GM21786 (cell line): Measurements from ENCODE around the gene SRR.

ENCODE experiments used
- ATAC-seq: cut with Tn5 transposase; IDR thresholded peaks from one replicate; pipeline ENCODE4 v1.9.1; 2021; ENCODE audit not compliant: unreplicated experiment

SRR gene

GRCh38 chr17:2369551-2370210, 65.9 kb downstream of the SRR start:
- ATAC-seq: no peak

GRCh38 chr17:2370211-2370589, 66.5 kb downstream of the SRR start:
- no peak for ATAC-seq

GRCh38 chr17:2371183-2372130, 67.7 kb downstream of the SRR start:
- no peak for ATAC-seq

- no peak for ATAC-seq
Measured at GRCh38 chr17:2372180-2372579, 68.4 kb downstream of the SRR start.

- ATAC-seq: no peak
Measured at GRCh38 chr17:2372681-2373080, 68.9 kb downstream of the SRR start.

- no peak for ATAC-seq
Measured at GRCh38 chr17:2373179-2373578, 69.4 kb downstream of the SRR start.
